K562 (cell line): ENCODE data around the gene FBXW9. TPM values are rescaled to one million over a fixed set of nuclear protein-coding genes. Genes with fewer than 3 reads are reported as not detected.

Source experiments
- BHLHE40 ChIP-seq: IDR thresholded peaks from 2 replicates; pipeline ENCODE4 v1.6.1; 2011; ENCODE audit warnings: low read length, improper control_type of control experiment
- CBFB ChIP-seq: sonication (generic); formaldehyde crosslinking; IDR thresholded peaks from 2 replicates; pipeline ENCODE4 v1.4.0; 2020; ENCODE audit warnings: mild to moderate bottlenecking, missing genetic modification reagents
- CLOCK ChIP-seq: fragments of 250-450 bp; sonication (Bioruptor Pico); IDR thresholded peaks from 2 replicates; pipeline ENCODE4 v1.4.0; 2020; ENCODE audit warnings: mild to moderate bottlenecking, moderate library complexity, borderline replicate concordance
- IRF2 ChIP-seq: sonication (generic); formaldehyde crosslinking; IDR thresholded peaks from 2 replicates; pipeline ENCODE4 v1.8.1; 2022; ENCODE audit warnings: mild to moderate bottlenecking, missing genetic modification reagents
- KDM5B ChIP-seq: fragments of 200-600 bp; sonication (generic); IDR thresholded peaks from 2 replicates; pipeline ENCODE4 v1.6.1; 2012; ENCODE audit warnings: low read depth, mild to moderate bottlenecking, moderate library complexity, low read length, control low read depth, inconsistent platforms; ENCODE audit not compliant: insufficient replicate concordance
- MED1 ChIP-seq: sonication (generic); formaldehyde crosslinking; IDR thresholded peaks from 2 replicates; pipeline ENCODE4 v1.8.1; 2023; ENCODE audit warnings: missing genetic modification reagents, borderline replicate concordance
- SMARCA4 ChIP-seq: fragments of 450-650 bp; IDR thresholded peaks from 2 replicates; pipeline ENCODE4 v1.6.1; 2016
- SMARCE1 ChIP-seq: fragments of 450-650 bp; IDR thresholded peaks from 2 replicates; pipeline ENCODE4 v1.7.1; 2016; ENCODE audit warnings: mild to moderate bottlenecking
- SOX6 ChIP-seq: fragments of 450-650 bp; IDR thresholded peaks from 2 replicates; pipeline ENCODE4 v1.6.1; 2014; ENCODE audit warnings: mild to moderate bottlenecking
- TCF3 ChIP-seq: sonication (generic); formaldehyde crosslinking; IDR thresholded peaks from 2 replicates; pipeline ENCODE4 v1.4.0; 2020; ENCODE audit warnings: mild to moderate bottlenecking, missing genetic modification reagents
- TRIM28 ChIP-seq: fragments of 450-650 bp; IDR thresholded peaks from 2 replicates; pipeline ENCODE4 v1.6.1; 2017
- ZBTB1 ChIP-seq: sonication (generic); formaldehyde crosslinking; IDR thresholded peaks from 2 replicates; pipeline ENCODE4 v1.8.1; 2023; ENCODE audit warnings: missing genetic modification reagents, low read depth, mild to moderate bottlenecking, borderline replicate concordance
- ZBTB40 ChIP-seq, 2 experiments: fragments of 450-650 bp in 1 of 2; sonication (generic) in 1 of 2; formaldehyde crosslinking in 1 of 2; IDR thresholded peaks; 2 replicates each; pipeline versions ENCODE4 v1.7.1 to v1.9.0; 2016 to 2022; ENCODE audit warnings: inconsistent platforms in 1 of 2, mild to moderate bottlenecking in 1 of 2, missing genetic modification reagents in 1 of 2
- ZNF766 ChIP-seq: fragments of 200-800 bp; sonication (Bioruptor generic); conservative IDR thresholded peaks from 2 replicates; pipeline ENCODE4 v1.6.1; 2016; ENCODE audit warnings: missing genetic modification characterization, missing compliant biosample characterization
- polyA plus RNA-seq, 8 experiments: library from polyadenylated mRNA; depleted of rRNA in 4 of 8; stranded (reverse) in 5 of 8; unstranded in 3 of 8; fragments of >200 nt; fragmentation: Nextera tagmentation in 2 of 8; fragmentation: Illumina TruSeq in 1 of 8; extraction: Ambion mirVana in 2 of 8; extraction: Trizol in 1 of 8; gene quantifications; 2 replicates each; pipeline versions ENCODE4 v1.2.1 to v1.2.3, GENCODE V29; 2011 to 2014; ENCODE audit warnings: inconsistent platforms in 1 of 8, missing spikeins in 1 of 8
- total RNA-seq, 7 experiments: library from RNA; depleted of rRNA in 6 of 7; stranded (reverse); fragments of >200 nt in 6 of 7; fragmentation: Illumina TruSeq in 2 of 7; extraction: Trizol in 2 of 7; gene quantifications; 2 replicates each; pipeline versions ENCODE4 v1.2.1 to v1.2.3, GENCODE V29; 2011 to 2021; ENCODE audit warnings: low replicate concordance in 1 of 7
- TF ChIP-seq, protein P1 (sequence below): fragments of 450-650 bp; IDR thresholded peaks from 2 replicates; pipeline ENCODE4 v1.6.1; 2016; ENCODE audit warnings: missing biosample characterization, missing genetic modification characterization

The FBXW9 gene
- total and polyA plus RNA-seq, 9 of the 15 experiments (the other 6 are each of a cell fraction or from before 2014, with no cell fraction given), result 0.23 to 21.7 (median 6.2) TPM

DNA sequence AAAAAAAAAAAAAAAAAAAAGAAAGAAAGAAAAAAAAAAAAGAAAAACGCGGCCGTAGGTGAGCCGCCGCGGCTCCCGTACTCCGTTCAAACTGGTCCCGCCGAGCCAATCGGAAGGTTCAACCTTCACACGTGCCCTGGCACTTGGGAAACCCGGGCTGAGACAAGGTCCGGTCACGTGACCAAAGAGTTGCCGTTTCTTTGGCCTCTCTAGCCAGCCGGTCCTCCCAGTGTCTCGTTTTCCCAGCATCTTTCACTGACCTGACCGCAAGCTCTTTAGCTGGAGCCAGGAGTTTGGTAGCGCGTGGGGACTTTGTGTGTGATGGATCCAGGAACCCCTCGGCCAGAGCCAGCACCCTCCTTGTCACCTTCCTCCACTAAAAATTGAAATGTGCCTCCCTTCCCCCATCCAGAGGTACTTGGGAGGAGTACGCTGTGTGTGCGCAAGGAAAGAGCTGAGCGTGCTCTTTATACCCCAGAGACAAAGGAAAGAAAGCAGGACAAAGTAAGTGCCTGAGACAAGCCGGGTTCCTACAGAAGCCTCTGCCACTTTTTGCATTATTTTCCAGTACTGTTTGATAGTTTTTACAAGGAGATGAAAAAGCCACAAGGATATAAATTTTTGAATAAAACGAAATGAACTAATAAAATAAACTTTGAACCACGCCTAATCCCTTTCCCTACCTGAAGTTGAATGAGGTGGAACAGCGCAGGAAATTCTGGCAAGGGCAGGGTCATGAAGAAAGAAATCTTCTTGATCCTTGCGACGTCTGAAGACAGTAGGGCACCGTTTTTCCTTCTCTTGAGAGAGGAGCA lies 26.3 kb upstream of the FBXW9 start (continued):
- peak; percentile 79; the same call in 1 of the 2 replicates for TF ChIP-seq ZNF766
- TF ChIP-seq MED1, result no peak
- TF ChIP-seq TCF3 (CRISPR knock-in tag), result no peak
- TF ChIP-seq ZBTB40 (IDR thresholded peaks at IDR 0.05), result peak; percentile 80
- no peak for TF ChIP-seq ZBTB40 (CRISPR knock-in tag; IDR thresholded peaks at IDR 0.05)
- no peak for TF ChIP-seq TRIM28
- no peak for TF ChIP-seq CLOCK (CRISPR knock-in tag)
- peak; percentile 99 for TF ChIP-seq BHLHE40
- TF ChIP-seq, protein P1, sequence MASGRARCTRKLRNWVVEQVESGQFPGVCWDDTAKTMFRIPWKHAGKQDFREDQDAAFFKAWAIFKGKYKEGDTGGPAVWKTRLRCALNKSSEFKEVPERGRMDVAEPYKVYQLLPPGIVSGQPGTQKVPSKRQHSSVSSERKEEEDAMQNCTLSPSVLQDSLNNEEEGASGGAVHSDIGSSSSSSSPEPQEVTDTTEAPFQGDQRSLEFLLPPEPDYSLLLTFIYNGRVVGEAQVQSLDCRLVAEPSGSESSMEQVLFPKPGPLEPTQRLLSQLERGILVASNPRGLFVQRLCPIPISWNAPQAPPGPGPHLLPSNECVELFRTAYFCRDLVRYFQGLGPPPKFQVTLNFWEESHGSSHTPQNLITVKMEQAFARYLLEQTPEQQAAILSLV, result no peak
- TF ChIP-seq ZBTB1 (CRISPR knock-in tag), result no peak
- TF ChIP-seq SOX6, result peak; percentile 42; the same call in 1 of the 2 replicates
- TF ChIP-seq KDM5B, result peak; percentile 7
- TF ChIP-seq CBFB, result peak; percentile 95
- 0 out of 2 replicates have a peak, but pooled peaks have one; percentile 36 for TF ChIP-seq SMARCA4
- no peak for TF ChIP-seq IRF2 (CRISPR knock-in tag)
- TF ChIP-seq SMARCE1, result peak; percentile 49; the same call in 1 of the 2 replicates
